Femur (tissue), 1 donor: Measurements from ENCODE around the gene STXBP5.
"Not testable (repeated sequence)": the region's sequence is repeated elsewhere in the genome, so short reads cannot be mapped to it uniquely, and the experiment has no call there.

ENCODE experiments used
- DNase-seq: peaks from one replicate; pipeline ENCODE4 v3.0.0-alpha.2; 2017

Gene STXBP5

DNA sequence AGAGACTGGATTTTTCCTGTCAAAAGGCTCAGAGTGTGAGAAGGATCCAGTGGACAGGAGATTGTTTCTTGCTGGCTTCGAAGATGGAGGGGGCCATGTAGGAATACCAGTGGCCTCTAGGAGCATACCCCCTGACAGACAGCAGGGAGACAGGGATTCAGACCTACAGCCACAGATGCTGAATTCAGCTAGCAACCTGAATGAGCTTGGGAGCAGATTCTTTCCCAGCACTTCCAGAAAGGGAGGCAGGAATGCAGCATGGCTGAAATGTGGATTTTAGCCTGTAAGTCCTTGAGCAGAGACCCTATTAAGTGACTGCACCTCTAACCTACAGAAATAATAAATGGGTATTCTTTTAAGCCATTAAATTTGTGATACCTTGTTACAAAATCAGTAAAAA is 44.6 kb downstream of the STXBP5 start:
- no peak for DNase-seq

DNA sequence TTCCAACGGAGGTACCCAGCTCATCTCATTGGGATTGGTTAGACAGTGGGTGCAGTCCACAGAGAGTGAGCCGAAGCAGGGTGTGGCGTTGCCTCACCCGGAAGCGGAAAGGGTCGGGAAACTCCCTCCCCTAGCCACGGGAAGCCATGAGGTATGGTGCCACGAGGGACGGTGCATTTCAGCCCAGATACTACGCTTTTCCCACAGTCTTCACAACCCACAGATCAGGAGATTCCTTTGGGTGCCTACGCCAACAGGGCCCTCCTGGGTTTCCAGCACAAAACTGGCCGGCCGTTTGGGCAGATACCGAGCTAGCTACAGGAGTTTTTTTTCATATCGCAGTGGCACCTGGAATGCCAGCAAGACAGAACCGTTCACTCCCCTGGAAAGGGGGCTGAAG is 46.9 kb downstream of the STXBP5 start:
- no peak for DNase-seq

DNA sequence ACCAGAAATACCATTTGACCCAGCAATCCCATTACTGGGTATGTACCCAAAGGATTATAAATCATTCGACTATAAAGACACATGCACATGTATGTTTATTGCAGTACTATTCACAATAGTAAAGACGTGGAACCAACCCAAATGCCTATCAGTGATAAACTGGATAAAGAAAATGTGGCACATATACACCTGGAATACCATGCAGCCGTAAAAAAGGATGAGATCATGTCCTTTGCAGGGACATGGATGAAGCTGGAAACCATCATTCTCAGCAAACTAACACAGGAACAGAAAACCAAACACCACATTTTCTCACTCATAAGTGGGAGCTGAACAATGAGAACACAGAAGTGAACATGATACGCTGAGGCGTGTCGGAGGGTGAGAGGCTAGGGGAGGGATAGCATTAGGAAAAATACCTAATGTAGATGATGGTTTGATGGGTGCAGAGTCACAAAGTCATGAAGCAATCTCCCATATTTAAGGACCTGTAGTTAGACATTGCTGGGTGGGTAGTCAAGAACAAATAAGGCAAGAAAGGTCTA is 50.8 kb downstream of the STXBP5 start:
- not testable (repeated sequence) for DNase-seq

DNA sequence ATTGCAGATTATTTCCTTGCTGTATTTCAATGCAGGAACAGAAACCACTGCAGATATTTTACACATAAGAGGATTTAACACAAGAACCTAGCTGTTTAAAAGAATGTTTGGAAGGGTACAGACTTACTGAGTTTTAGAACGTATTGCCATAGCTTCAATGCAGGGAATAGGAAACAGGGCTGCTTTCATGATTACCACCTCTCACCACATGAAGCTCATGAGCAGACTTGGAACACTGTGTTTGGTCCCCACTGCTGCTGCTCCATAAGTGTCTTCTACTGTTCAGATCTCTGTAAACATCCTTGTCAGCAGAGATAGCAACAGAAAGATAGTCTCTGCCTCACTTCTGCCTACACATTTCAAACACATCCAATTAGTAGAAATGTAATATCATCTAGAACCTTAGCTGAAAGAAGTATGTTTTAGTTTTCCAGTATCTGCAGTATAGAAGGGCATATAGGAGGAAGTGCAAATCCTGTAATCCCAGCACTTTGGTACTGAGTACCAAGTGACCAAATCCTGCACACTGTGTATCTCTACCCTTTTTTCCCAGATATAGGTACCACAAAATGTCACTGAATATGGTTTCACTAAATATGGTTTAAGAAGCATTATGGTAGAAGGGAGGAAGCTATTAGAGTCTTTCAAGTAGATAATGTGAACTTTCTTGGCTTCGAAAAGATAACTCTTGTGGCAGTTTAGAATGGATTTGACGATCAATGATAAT is 51.9 kb downstream of the STXBP5 start:
- no peak for DNase-seq

DNA sequence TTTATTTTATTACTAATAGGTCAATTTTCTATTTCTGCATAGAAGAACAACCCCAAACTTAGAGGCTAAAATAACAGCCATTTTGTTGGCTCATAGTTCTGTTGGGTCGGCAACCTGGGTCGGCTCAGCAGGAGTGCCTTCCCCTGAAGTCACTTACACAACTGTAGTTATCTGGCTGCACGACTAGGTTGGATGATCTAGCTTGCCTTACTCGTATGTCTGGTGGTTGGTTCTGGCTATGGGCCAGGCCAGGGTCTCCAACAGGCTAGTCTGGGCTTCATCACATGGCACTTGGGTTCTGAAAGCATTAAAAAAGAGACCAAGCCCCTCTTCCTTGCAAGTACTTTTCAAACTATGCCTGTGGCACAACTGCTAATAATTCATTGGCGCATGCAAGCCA is 53.5 kb downstream of the STXBP5 start:
- no peak for DNase-seq

DNA sequence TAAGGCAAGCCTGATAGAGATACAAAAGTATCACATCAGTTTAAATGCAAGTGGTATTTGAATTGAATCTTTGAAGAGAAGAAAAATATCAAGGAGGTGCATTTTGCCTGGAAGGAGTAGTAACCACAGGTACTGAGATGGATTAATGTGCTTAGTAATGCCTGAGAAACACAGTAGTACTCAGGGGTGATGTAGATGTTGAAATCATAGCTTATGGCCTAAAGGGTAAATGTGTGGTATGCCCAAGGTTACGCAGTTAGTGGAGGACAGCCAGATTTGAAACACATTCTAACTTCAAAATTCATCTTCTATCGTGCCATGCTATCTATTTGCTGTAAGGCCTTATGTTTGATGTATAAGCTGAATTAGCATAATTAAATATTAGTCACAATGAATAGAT is 55.9 kb downstream of the STXBP5 start:
- DNase-seq: no peak

DNA sequence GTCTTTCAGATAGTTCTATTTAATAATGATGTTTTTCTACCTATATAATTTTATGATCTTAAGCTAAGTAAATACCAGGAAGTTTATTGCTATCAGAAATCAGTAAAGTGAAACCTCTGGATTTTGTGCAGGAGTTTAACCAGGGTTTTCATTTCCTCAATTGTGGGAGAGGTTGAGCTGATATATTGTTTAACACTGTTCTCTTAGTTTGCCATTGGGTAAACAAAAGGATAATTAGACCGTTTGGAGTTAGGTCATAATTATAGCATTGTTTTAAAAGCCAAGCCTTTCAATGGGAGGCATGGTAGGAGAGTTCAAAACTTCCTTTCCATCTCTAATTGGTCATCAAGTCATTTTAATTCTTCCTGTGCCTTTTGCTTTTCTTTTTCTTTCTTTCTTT is 58.7 kb downstream of the STXBP5 start:
- DNase-seq: no peak

DNA sequence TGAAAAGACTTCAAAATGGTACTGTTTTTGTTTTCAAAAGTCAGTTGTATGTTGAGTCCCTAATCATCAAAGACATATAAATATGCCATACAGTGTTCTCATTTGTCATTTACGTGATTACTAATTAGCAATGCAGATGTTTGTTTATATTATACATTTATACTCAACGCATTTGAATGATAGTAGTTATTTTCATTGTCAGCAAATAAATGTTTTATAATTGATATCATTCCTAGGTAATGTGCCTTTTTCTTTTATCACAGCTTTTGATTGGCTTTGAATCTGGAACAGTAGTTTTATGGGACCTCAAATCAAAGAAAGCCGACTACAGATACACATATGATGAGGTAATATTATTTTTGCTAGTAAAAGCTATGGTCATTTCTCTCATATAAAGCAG is 62.6 kb downstream of the STXBP5 start:
- DNase-seq: no peak

DNA sequence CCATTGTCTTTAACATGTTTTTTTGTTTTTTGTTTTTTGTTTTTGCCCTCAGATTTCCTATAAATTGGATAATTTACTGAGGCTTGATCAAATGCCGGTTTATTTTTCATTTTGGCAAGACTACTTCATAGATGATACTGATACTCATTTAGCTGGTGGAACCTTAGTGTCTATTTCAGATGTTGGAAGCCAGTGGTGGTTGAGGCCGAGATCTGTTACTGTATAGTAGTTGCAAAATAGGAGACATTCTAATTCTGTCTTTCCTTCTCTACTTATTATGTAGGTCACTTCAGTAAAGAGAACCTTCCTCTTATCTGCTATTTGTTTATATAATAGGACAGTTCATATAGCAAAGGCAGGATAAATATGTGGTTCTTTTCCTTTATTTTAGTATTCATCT is 63.4 kb downstream of the STXBP5 start:
- no peak for DNase-seq

DNA sequence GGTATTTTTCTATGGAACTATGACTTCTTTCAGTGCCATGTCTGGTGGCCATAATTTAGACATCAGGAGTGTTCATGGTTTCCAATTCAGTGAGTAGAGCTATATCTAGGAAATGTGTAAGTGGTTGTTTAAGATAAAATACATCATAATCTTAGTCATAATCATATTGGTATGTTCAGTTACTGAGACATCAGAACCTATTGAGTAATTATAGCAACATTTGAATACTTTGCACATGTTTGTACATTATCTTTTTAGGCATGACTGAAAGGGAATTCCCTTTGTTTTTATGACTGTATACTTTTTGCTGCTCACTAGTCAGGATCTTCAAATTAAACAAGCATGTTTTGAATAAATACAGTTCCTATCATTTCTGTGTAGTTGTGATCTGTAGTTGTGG is 64.0 kb downstream of the STXBP5 start:
- DNase-seq: no peak

DNA sequence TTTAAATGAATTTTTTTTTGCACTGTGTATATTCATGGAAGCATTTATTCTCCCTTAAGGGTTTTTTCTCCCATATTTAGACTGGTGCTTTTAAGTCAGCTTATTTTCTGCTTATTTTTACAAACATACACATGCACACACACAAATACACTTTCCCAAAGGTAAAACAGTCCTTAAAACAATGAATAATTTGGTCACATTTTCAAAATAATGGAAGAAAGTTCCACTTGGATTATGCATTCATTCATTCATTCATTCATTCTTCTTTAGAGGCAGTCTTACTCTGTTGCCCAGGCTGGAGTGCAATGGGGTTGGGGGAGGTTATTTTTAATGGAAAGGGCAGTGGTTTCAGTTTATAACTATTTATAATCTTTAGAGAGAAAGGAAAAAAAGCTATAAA is 69.8 kb downstream of the STXBP5 start:
- no peak for DNase-seq

DNA sequence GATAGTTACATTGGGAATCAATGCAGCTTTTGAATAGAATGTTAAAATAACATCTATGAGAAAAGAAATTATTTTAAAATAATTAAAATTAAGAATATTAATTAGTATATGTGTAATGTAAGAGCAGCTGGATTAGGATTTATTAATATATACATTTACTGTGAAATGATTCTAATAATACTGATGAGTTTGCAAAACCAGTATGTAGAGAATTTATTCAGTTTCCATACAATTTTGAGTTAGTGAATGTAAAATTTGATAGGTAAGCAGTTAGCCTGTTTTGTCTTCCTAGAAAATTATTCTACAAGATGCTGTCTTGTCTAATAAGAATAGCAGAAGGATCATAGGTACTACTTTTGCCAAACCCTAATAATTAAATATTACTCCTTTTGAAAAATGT is 70.6 kb downstream of the STXBP5 start:
- DNase-seq: no peak

DNA sequence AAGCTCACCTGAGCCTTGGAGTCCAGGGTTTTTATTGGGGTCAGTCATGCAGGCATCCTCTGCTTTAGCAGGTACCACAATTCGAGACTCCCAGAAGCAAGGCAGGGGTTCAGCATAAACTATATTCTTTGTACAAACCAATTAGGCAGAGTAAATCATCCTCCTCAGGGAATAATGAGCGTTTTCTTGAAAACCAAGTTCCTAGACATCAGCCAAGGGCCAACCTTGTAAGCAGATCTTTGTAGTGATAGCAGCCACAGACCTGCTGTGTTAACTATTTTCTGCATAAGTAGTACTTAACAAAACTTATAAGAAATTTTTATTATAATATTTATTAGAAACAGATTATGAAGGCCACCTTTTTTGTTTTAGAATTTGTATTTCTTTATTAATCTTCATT is 74.7 kb downstream of the STXBP5 start:
- no peak for DNase-seq

DNA sequence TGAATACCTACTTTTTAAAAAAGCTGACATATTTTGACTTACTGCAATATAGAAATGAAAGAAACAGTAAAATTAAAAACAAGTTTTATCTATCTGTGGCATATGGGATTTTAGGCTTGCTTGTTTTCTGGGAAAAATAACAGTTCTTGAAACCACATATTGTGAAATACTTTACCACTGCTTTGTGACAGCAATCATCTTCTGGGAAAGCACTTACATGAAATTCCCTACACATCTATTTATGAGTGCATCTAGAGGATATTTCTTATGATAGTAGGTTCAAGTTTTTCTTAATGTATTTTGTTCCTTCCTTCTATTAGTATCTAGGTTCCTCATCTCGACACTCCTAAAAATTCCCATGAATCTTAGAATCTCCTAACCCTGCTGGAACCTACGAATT is 75.2 kb downstream of the STXBP5 start:
- no peak for DNase-seq

DNA sequence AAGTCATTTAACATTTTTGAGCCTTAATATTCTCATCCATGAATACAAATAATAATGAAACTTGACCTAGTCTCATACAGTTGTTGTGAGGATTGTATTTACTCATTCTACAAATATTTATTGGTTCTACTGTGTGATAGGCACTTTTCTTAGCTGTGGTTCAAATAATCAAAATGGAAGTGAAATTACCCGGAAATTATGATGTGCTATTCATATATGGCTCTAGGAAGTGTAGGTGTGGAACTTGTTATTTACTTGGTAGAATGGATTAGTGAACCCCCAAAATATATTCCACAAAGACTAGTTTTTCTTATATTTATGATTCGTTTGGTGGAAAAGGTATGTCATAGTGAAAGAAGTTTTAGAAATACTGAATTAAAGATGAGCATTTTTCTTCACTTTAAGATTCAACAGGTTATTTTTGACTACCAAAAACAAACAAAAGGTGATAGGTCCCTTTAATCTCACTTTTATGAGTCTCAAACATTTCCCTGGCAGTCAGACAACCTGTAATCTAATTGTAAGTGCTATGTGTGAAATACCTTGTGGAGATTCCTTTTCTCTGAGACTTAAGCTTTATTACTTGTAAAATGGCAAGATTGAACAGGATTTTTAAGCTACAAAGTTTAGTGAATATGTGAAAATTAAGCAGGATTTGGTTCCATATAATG is 77.8 kb downstream of the STXBP5 start:
- DNase-seq: no peak

DNA sequence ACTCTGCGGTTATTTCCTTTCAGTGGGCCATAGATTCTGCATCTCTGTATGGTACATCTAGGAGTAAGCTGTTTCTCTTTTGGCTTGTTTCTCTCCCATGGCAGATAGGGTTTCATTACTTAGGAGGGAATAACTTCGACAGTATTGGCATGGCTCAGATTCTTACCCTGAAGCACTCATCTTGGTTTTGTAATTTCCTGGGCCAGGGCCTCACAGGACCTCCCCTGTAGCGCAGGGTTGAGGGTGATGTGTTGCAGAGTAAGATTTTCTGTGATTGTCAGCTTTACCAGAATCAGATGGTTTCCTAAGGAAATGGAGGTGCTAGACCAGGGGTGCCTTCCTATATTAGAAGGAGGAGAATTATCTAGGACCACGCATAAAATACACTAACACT is 78.3 kb downstream of the STXBP5 start:
- DNase-seq: no peak

DNA sequence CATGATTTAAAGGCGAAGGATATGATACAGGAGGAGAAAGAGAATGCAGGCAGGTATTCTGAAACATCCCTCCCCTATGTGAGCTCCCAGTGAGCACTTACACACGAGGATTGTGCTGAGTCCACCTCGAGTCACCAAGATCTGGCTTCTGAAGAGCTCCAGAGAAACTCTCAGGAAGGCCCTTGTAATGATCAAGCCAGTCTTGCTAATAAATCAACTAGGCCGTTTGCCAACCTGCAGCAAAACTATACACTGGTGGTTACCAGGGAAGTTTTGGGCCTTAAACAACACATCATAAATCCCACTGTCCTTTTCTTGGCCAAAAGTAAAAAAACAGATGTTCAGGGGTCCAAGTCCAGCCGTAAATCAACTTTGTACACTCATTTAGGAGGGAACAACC is 79.2 kb downstream of the STXBP5 start:
- no peak for DNase-seq

DNA sequence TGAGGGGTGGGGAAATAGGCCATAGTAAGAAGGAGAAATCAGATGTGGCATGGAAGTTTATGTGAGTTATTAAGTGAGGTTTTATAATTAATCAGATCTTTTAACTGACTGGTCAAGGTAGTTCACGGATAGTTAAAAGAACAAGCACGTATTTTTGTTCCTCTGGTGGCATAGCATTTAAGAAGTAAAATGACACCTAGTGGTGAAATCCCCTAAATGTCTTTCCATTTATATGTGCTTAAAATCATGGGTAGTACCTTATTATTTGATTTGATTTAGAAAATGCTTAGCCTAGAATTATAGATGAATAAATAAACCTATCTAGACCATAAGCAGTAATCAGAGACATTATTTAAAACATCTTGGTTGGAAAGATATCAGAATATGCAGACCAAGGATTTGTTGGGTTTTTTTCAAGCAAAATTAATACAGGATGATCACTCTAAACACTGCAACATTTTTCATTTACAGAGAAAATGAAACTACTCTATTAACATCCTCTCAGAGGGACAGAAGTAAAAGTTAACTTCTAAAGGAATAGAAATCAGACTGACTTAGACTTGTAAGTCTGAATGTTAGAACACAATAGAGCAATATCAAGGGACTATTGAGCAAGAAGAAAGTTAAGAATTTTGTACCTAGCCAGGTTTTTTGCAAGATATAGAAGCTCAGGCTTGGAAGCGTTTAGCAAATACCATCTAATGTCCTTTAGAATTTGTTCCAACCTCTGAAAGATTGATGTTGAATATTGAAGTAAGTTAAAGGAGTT is 81.1 kb downstream of the STXBP5 start:
- no peak for DNase-seq

DNA sequence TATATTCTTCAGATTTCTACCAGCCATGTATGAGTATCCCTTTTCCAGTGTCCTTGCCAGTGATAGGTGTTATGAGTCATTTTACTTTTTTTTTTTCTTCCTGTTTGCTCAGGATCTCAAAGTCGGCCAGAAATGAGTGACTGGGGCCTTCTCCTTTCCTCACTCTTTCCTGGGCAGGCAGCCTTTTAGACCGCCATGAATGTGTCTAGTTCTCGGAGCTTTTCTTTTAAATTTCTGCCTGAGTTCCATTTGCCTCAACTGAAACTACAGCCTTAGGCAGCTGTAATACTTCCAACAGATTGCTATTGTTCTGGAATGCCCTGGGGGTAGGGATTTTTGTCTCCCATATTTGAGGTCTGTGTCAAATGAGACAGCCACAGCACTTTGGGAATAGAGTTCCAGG is 83.7 kb downstream of the STXBP5 start:
- no peak for DNase-seq

DNA sequence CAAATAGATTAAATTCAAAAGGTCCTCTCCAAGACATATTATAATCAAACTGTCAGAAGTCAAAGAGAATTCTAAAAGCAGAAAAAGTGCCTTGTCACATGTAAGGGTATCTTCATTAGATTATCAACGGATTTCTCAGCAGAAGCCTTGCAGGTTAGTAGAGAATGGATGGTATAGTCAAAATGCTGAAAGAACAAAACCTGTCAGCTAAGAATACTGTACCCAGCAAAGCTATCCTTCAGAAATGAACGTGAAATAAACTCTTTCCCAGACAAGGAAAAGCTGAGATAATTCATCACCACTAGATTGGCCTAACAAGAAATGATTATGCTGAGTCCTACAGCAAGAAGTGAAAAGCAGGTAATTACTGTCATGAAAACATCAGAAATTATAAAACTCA is 92.9 kb downstream of the STXBP5 start:
- DNase-seq: no peak

DNA sequence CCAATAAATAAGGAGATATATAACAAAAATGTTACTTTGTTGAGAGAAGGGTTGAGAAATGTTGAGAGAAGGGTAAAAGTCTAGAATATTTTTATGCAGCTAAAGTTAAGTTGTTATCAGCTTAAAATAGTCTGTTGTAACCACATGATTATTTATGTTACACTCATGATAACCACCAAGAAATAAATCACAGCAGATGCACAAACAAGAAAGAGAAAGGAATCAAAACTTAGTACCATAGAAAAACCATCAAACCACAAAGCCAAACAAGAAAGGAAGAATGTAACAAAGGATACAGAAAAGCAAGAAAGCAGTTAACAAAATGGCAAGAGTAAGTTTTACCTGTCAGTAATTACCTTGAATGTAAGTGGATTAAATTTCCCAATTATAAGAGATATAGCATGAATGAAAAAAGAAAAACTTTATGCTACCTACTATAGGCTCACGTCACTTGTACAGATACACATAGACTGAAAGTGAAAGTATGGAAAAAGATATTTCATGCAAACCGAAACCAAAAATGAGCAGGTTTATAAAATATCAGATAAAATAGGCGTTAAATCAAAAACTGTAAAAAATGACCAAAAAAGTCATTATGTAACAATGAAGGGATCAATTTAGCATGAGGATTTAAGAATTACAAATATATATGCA is 93.6 kb downstream of the STXBP5 start:
- no peak for DNase-seq

DNA sequence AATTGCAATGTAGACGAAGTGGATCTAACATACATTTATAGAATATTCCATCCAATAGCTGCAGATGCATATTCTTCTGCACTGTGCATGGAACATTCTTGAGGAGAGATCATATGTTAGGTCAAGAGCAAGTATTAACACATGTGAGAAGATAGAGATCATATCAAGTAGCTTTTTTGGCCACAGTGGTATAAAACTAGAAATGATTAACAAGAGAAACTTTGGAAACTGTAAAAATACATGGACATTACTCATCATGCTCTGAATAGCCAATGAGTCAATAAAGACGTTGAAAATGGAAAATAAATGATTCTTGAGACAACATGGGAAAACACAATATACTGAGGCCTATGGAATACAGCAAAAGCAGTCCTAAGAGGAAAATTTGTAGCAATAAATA is 94.2 kb downstream of the STXBP5 start:
- no peak for DNase-seq

DNA sequence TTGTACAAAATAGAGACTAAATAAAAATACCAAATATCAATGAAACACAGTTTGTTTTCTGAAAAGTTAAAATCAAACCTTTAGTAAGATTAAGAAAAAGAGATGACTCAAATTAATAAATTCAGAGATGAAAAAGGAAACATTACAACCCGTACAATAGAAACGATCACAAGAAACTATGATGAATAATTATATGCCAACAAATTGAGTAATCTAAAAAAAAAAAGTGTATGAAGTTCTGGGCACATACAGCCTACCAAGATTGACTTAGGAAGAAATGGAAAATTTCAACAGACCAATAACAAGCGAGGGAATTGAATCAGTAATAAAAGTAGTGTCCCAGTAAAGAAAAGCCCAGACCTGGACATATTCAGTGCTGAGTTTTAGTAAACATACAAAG is 94.8 kb downstream of the STXBP5 start:
- DNase-seq: no peak
